ENCODE results near the gene MFAP4.

The MFAP4 gene

GRCh38 chr17:19386974-19387920 lies at the start of gene MFAP4:
Gene MFAP4, minus strand, starts transcription at chr17:19387190. Its CDS starts 35 bp downstream, at chr17:19387155.
- no peak for DNase-seq

- no peak for DNase-seq
Measured at GRCh38 chr17:19433727-19434340, 46.8 kb upstream of the MFAP4 start.

GRCh38 chr17:19433255-19433654 lies 46.3 kb upstream of the MFAP4 start:
- DNase-seq: no peak

DNA sequence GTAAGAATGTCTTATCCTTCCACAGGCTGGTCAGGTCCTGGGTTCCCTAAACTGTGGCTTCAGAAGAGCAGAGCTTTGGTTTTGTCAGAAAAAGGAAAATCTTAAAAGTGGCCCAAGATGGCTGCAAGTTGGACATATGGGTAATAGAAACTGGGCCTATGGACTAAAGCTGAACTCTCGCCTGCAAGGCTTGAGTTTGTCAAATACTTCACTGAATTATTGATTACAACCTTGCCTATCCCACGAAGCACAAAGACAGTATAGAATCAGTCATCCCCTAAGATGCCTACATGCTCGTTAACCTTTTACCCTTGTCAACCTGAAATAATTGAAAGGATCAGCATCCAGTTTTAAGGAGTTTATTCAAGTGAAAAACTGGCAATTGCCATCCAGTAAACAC lies 44.7 kb upstream of the MFAP4 start:
- no peak for DNase-seq

DNA sequence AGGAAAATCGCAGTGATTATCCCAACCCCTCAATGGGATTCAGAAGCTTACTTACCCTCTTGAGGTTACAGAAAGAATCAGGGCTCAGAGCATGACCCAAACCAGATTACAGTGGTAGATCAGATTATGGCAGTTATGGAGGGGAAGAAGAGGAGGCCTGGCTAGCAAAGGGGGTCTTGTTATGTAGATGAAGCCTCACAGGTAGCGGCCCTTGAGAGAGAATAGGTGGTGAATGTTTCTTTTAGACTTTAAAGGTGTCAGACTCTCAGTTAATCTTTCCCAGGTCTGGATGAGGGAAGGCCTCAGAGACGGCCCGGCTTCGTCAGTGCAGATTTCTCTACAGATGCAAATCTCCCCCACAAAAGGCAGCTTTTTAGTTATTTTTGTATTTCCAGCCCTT lies 39.6 kb upstream of the MFAP4 start:
- no peak for DNase-seq

DNA sequence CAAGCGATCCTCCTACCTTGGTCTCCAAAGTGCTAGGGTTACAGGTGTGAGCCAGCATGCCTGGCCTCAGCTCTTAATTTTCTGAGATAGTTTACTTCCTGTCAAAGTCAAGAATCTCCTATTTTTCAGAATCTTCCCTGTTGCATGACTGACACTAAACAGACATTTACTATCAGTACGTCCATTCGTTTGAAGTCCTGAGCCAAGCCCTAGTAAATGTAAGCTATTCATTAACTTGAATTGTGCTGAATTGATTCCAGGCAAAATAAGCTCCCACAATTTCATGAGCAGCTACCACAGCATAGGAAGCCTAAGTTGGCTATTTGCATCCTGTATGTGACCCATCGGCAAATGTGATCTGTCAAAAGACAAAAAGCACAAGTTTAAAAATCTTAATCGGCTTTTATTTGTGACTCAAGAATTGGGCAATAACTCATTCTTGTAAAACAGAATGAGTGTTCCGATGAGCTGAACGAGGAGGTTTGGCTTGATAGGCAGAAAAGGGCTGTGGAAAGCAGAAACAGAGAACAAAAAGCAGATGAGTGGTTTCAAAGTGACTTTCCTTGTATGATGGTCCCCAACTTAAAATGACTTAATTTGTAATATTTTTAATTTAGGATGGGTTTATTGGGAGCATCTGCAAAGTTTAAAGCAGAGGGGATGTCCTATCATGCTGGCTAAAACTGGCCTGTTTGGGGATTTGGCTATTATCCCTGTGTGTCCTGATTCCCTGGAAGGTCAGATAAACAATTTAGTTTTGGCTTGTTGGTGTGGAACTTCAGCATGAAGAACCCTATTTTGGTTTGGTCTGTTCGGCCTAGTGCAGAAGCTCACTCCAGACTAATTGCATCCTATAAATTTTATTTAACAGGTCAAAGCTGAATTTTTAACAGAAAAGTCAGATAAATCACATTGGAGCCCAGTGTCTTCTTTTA lies 38.2 kb upstream of the MFAP4 start:
- no peak for DNase-seq

- DNase-seq: no peak
Measured at GRCh38 chr17:19421926-19422325, 34.9 kb upstream of the MFAP4 start.

GRCh38 chr17:19421219-19421618 lies 34.2 kb upstream of the MFAP4 start:
- no peak for DNase-seq

- peak; percentile 29 for DNase-seq
Measured at GRCh38 chr17:19418251-19418992, 31.4 kb upstream of the MFAP4 start.

- DNase-seq: no peak
Measured at GRCh38 chr17:19417611-19418010, 30.6 kb upstream of the MFAP4 start.

DNA sequence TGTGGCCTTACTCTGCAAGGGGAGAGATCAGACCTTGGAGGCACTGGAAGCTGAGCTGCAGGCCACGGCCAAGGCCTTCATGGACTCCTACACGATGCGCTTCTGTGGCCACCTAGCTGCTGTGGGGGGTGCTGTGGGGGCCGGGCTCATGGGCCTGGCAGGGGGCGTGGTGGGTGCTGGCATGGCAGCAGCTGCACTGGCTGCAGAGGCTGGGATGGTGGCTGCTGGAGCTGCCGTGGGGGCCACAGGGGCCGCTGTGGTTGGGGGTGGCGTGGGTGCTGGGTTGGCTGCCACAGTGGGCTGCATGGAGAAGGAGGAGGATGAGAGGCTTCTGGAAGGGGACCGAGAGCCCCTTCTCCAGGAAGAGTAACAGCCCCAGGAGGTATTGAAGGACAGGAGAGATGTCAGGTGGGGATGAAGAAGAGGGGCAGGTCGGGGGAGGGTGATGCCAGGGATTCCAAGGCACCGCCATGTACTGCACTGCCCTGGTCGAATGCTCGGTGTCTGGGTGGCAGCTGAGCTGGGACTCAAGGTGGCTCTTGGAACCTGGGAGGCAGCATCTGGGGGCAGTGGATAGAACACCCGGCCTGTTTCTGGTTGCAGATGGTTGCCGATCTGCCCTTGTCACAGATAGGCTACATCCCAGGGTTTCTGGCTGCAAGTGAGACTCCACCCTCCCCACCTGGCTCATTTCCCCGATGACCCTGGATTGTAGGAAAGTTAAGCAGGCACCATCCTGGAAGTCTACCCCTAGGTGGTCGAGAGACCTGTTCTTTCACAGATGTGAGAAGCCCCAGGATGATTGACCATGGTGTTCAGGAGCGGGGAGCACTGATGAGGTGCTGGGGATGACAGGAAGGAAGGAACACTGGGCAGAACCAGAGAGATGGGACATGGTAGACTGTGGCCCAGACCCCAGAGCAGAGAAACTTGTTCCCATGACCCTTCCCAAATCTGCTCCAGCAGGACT lies 29.1 kb upstream of the MFAP4 start:
- no peak for DNase-seq

GRCh38 chr17:19415311-19415710 lies 28.3 kb upstream of the MFAP4 start:
- no peak for DNase-seq

DNA sequence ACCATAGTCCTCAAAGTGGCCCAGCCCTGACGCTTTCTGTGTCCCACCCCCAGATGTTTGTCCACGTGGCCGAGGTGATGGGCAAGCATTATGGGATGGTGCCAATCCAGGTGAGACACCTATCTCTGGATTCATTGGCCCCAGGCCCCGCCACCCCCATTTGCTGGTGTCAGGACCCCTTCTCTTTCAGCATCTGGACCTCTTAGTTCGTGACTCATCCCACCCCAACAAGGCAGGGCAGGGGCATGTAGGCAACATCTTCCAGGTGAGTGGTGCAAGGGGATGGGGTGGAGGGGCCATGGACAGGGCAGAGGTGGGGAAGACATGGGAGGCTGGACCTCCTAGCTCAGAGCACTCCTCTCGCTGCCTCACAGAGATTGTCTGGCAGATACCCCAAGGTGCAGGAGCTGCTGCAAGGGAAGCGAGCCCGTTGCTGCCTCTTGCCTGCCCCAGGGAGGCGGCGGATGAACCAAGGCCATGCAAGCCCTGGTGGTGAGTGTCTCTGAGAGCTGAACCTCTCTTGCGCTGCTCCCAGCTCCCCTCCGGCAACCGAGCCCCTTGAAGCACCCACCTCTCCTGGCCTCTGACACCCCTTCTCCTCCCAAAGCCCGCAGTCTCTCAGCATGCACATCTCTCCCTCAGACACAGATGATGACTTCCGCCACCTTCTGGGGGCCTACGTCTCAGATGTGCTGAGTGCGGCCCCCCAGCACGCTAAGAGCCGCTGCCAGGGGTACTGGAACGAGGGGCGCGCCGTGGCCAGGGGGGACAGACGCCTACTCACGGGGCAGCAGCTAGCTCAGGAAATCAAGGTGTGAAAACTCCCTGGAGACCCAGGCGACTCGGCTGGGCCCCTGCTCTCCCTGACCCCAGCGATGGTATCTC lies 27.6 kb upstream of the MFAP4 start:
- no peak for DNase-seq

DNA sequence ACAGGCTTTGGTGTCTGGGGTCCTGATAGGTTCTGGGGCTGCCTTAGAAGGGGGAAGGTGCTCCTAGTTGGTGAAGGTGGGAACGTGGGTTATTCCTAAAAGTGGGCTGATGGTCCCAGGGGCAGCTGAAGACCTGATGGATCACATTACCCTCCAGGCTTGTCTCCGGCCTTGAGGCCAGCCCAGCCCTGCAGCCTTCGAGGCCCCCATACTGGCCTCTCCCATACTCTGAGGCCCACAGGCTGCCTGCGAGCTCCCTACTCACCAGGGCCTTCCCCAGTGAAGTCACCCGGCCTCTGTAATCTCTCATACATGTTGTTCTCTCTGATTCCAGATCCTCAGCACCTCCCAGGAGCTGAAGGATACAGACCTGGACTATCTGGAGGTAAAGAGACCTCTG lies 26.8 kb upstream of the MFAP4 start:
- no peak for DNase-seq

DNA sequence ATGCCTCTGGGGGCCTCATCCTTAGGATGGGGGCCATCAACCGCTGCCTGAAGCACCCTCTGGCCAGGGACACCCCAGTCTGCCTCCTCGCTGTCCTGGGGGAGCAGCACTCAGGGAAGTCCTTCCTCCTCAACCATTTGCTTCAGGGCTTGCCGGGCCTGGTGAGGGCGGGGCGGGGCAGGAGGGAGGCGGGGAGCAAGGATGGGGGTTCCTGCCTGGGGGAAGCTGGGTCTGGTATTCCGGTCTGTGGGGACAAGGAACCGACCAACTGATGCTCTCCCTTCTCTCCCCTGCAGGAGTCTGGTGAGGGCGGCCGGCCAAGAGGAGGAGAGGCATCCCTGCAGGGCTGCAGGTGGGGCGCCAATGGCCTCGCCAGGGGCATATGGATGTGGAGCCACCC lies 26.0 kb upstream of the MFAP4 start:
- DNase-seq: no peak

DNA sequence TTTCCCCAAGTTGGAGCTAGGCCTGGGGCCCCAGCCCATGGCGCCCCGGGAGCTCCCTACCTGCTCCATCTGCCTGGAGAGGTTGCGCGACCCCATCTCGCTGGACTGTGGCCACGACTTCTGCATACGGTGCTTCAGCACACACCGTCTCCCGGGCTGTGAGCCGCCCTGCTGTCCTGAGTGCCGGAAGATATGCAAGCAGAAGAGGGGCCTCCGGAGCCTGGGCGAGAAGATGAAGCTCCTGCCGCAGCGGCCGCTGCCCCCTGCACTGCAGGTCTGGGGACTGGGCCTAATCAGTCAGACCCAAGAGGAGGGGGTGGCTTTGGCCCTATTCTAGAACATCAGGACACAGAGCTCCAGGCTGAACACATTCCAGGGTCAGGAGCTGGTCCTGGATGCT lies 25.5 kb upstream of the MFAP4 start:
- no peak for DNase-seq

GRCh38 chr17:19411631-19412030 lies 24.6 kb upstream of the MFAP4 start:
- no peak for DNase-seq

DNA sequence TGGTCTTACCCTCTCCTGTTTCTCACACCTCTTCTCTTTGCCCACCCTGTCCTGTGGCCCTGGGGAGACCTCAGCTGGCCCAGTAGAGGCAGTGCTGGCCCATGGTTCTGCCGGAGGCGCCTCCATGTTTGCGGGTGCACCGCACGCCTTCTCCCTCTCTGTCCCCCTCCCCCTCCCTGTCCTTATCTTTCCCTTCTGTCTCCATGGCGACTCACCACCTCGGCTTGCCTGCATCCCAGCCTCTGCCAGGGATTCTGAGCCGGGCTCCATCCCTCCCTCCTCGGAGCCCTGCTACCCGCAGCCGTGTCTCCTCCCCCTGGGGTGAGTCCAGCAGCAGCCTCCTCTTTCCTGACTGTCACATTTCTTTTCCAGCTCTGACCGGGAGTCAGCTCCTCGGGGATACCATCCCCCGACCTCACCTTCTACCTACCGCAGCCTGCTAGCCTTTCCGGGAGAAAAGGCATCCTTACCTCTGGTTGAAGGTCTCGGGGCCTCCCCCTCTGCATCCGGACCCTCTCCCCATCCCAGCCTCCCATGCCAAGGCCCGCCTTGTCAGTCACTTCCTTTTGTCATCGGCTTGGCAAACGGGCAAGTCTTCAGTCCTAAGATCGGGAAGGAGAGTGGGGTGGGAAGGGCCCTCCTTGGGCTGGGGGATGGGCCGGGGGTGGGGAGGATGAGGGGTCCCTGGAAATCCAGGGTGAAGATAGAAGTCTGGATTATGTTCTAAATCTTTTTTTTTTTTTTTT lies 24.1 kb upstream of the MFAP4 start, which contains the start of gene RNF112:
Gene RNF112 (plus strand): TSS at position 358 of the 746 bp plus-strand sequence. CDS start 177 bp downstream, at position 535.
- DNase-seq: no peak

DNA sequence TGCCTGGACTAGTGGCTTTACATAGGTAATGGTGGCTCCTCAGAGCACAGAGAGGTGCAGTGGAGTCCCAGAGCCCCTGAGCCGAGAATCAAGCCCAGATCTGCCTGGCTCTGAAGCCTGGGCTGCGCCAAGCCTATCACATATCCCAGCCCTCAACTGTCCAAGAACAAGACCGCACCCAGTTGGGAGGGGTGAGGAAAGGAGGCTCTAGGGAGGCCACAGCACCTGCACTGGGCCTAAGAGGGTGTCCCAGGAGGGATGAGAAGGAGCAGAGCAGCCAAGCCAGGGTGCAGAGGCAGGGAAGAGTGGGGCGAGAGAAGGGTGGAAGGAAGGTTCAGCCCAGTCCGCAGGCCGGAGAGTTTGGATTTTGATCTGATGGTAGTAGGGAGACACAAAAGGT lies 23.1 kb upstream of the MFAP4 start:
- DNase-seq: peak; percentile 48
